ENCODE data around the gene CIITA.
"Not testable (repeated sequence)": the region's sequence is repeated elsewhere in the genome, so short reads cannot be mapped to it uniquely, and the experiment has no call there.

CIITA gene

GRCh38 chr16:10937068-10937859 is 60.3 kb downstream of the CIITA start:
- no peak for DNase-seq (ENCODE audit: low read depth in 2 of 2)
- H3K4me3 ChIP-seq (replicated peaks in 1 of 2; ENCODE audit: low read depth in 2 of 2, low read length in 2 of 2) = no peak overlapping the region
- no peak for TF ChIP-seq CTCF (IDR thresholded peaks at IDR 0.05; ENCODE audit: low read depth, low read length)

GRCh38 chr16:10938321-10938720 is 61.3 kb downstream of the CIITA start:
- no peak for TF ChIP-seq CTCF (IDR thresholded peaks at IDR 0.05; ENCODE audit: low read depth, low read length)
- DNase-seq (ENCODE audit: low read depth in 2 of 2) = no peak
- H3K4me3 ChIP-seq (replicated peaks in 1 of 2; ENCODE audit: low read depth in 2 of 2, low read length in 2 of 2) = no peak overlapping the region

- no peak overlapping the region for H3K4me3 ChIP-seq (replicated peaks in 1 of 2; ENCODE audit: low read depth in 2 of 2, low read length in 2 of 2)
- DNase-seq (ENCODE audit: low read depth in 2 of 2) = no peak
- TF ChIP-seq CTCF (IDR thresholded peaks at IDR 0.05; ENCODE audit: low read depth, low read length) = no peak
These were observed 62.0 kb downstream of the CIITA start for GRCh38 chr16:10938796-10939648.

GRCh38 chr16:10939649-10940234 is 62.7 kb downstream of the CIITA start:
- DNase-seq (ENCODE audit: low read depth in 2 of 2) = no peak
- peak overlapping the region in 1 of 2 donors; percentile 74 for H3K4me3 ChIP-seq (replicated peaks in 1 of 2; ENCODE audit: low read depth in 2 of 2, low read length in 2 of 2)
- no peak for TF ChIP-seq CTCF (IDR thresholded peaks at IDR 0.05; ENCODE audit: low read depth, low read length)

GRCh38 chr16:10940501-10941079 is 63.6 kb downstream of the CIITA start:
- no peak for TF ChIP-seq CTCF (IDR thresholded peaks at IDR 0.05; ENCODE audit: low read depth, low read length)
- peak overlapping the region; percentile 69 to 74 for H3K4me3 ChIP-seq (replicated peaks in 1 of 2; ENCODE audit: low read depth in 2 of 2, low read length in 2 of 2)
- DNase-seq (ENCODE audit: low read depth in 2 of 2) = no peak

- no peak for DNase-seq (ENCODE audit: low read depth in 2 of 2)
- peak overlapping the region; percentile 69 to 74 for H3K4me3 ChIP-seq (replicated peaks in 1 of 2; ENCODE audit: low read depth in 2 of 2, low read length in 2 of 2)
- TF ChIP-seq CTCF (IDR thresholded peaks at IDR 0.05; ENCODE audit: low read depth, low read length) = no peak
These were observed 64.3 kb downstream of the CIITA start for GRCh38 chr16:10941127-10941933.

GRCh38 chr16:10941935-10942351 is 64.9 kb downstream of the CIITA start:
- peak overlapping the region; percentile 69 to 74 for H3K4me3 ChIP-seq (replicated peaks in 1 of 2; ENCODE audit: low read depth in 2 of 2, low read length in 2 of 2)
- DNase-seq (ENCODE audit: low read depth in 2 of 2) = not testable (repeated sequence)

Measured in cardiac fibroblast (primary cell).